Epithelial cell of prostate (primary cell): ENCODE measurements around the gene FNBP1L.

Experiments
- DNase-seq: peaks from one replicate; pipeline ENCODE4 v3.0.0-alpha.2; 2011; ENCODE audit warnings: low read depth, low spot score
- H3K27ac ChIP-seq: fragments of 450-650 bp; 2 replicates; pipeline ENCODE4 v1.5.1; 2017; ENCODE audit warnings: mild to moderate bottlenecking

The FNBP1L gene

GRCh38 chr1:93603601-93604000 lies 155.7 kb downstream of the FNBP1L start:
- no peak for DNase-seq

More at GRCh38 chr1:93603601-93604000, 155.7 kb downstream of the FNBP1L start:
- no peak overlapping the region for H3K27ac ChIP-seq
